ENCODE measurements around the gene CDK7.

CDK7 gene

DNA sequence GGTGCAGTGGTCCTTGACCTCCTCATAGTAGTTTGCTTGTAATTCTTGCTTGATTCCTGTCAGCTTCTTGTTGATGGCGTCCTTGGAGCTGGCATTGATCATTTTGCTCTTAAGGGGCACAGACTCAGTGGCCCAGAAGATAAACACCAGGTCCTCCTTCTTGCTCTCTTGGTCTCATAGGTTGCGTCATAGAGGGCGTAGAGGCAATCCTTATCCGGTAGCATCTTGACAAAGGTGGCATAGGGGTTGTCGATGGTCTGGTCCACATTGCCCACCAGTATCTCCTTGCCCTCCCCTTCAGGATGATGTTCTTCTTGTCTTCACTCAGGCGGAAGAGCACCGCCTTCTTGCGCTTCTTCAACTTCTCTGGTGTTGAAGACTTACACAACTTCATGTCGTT, 78.7 kb downstream of the CDK7 start:
- no peaks in the 10 kb centered on the region for H3K79me2 ChIP-seq (ENCODE audit: insufficient read depth, low read length)
- peaks cover 52% of the 10 kb centered on the region for H3K36me3 ChIP-seq (ENCODE audit: insufficient read depth, low read length)
- H2AFZ ChIP-seq (ENCODE audit: low read length): no peak overlapping the region
- H3F3A ChIP-seq (ENCODE audit: insufficient read depth, low read length): no peaks in the 10 kb centered on the region
- no peaks in the 10 kb centered on the region for H3K4me1 ChIP-seq (ENCODE audit: insufficient read depth, low read length, severe bottlenecking)
- H3K9me3 ChIP-seq (ENCODE audit: low read length): peaks cover 7% of the 10 kb centered on the region
- no peak overlapping the region for H3K9ac ChIP-seq (ENCODE audit: low read length)
- no peak overlapping the region for H3K4me2 ChIP-seq (ENCODE audit: low read length)
- H3K9me2 ChIP-seq (ENCODE audit: low read depth, low read length): no peaks in the 10 kb centered on the region
- no peaks in the 10 kb centered on the region for H3K27me3 ChIP-seq (ENCODE audit: insufficient read depth, low read length)
- no peak overlapping the region for H3K4me3 ChIP-seq (ENCODE audit: low read depth, low read length, poor library complexity, severe bottlenecking)
- H4K20me1 ChIP-seq (ENCODE audit: insufficient read depth, low read length): no peaks in the 10 kb centered on the region
- H3K27ac ChIP-seq (ENCODE audit: low read depth, low read length, poor library complexity, severe bottlenecking): no peak overlapping the region
- TF ChIP-seq EZH2 (IDR thresholded peaks at IDR 0.05; ENCODE audit: borderline replicate concordance, low read length): no peak
- TF ChIP-seq, protein P1, sequence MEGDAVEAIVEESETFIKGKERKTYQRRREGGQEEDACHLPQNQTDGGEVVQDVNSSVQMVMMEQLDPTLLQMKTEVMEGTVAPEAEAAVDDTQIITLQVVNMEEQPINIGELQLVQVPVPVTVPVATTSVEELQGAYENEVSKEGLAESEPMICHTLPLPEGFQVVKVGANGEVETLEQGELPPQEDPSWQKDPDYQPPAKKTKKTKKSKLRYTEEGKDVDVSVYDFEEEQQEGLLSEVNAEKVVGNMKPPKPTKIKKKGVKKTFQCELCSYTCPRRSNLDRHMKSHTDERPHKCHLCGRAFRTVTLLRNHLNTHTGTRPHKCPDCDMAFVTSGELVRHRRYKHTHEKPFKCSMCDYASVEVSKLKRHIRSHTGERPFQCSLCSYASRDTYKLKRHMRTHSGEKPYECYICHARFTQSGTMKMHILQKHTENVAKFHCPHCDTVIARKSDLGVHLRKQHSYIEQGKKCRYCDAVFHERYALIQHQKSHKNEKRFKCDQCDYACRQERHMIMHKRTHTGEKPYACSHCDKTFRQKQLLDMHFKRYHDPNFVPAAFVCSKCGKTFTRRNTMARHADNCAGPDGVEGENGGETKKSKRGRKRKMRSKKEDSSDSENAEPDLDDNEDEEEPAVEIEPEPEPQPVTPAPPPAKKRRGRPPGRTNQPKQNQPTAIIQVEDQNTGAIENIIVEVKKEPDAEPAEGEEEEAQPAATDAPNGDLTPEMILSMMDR (IDR thresholded peaks at IDR 0.05; ENCODE audit: low read length): no peak

DNA sequence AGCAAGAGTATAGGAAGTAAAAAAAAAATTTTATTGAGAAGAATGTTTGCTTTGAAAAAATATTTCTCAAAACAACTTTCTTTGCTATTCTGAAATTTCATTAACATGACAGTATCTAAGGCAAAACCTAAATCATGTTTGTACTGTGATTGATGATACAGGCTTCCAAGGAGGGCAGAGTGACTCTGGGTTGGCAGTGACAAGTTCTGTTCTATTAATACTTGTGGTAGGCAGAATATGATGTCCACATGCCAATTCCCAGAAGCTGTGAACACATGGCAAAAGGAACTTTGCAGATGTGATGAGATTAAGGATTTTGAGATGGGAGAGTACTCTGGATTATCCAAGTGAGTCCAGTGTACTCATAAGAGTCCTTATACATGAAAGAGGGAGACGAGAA, 81.3 kb downstream of the CDK7 start:
- H3K4me3 ChIP-seq (ENCODE audit: low read depth, low read length, poor library complexity, severe bottlenecking): no peak overlapping the region
- H3K9ac ChIP-seq (ENCODE audit: low read length): no peak overlapping the region
- no peak overlapping the region for H3K4me2 ChIP-seq (ENCODE audit: low read length)
- no peak overlapping the region for H3K27ac ChIP-seq (ENCODE audit: low read depth, low read length, poor library complexity, severe bottlenecking)
- H4K20me1 ChIP-seq (ENCODE audit: insufficient read depth, low read length): no peaks in the 10 kb centered on the region
- TF ChIP-seq EZH2 (IDR thresholded peaks at IDR 0.05; ENCODE audit: borderline replicate concordance, low read length): no peak
- TF ChIP-seq, protein P1 (IDR thresholded peaks at IDR 0.05; ENCODE audit: low read length): no peak
- no peaks in the 10 kb centered on the region for H3K79me2 ChIP-seq (ENCODE audit: insufficient read depth, low read length)
- no peaks in the 10 kb centered on the region for H3K27me3 ChIP-seq (ENCODE audit: insufficient read depth, low read length)
- no peak overlapping the region for H2AFZ ChIP-seq (ENCODE audit: low read length)
- H3K9me3 ChIP-seq (ENCODE audit: low read length): no peaks in the 10 kb centered on the region
- no peaks in the 10 kb centered on the region for H3K9me2 ChIP-seq (ENCODE audit: low read depth, low read length)
- no peaks in the 10 kb centered on the region for H3F3A ChIP-seq (ENCODE audit: insufficient read depth, low read length)
- H3K4me1 ChIP-seq (ENCODE audit: insufficient read depth, low read length, severe bottlenecking): no peaks in the 10 kb centered on the region
- peaks cover 32% of the 10 kb centered on the region for H3K36me3 ChIP-seq (ENCODE audit: insufficient read depth, low read length)

DNA sequence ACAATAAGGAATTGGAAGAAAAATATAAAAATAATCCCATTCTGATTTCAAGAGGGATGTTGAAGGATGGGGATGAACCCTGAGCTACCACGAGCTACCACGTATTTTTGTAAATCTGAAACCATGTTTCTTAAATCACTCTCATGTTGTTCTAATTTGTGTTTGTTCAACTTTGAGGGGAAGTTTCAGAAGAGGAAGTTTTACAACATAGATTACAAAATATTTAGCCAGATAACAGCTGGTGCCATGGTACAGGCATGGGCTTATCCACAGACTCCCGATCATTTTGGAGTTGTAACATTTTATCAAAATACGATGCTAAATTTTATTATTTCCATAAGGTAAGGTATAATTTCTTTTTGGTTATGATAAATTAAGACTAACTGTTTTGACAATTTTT, 82.7 kb downstream of the CDK7 start:
- H3K27me3 ChIP-seq (ENCODE audit: insufficient read depth, low read length): no peaks in the 10 kb centered on the region
- H3K27ac ChIP-seq (ENCODE audit: low read depth, low read length, poor library complexity, severe bottlenecking): no peak overlapping the region
- no peaks in the 10 kb centered on the region for H4K20me1 ChIP-seq (ENCODE audit: insufficient read depth, low read length)
- no peak overlapping the region for H2AFZ ChIP-seq (ENCODE audit: low read length)
- no peaks in the 10 kb centered on the region for H3K9me3 ChIP-seq (ENCODE audit: low read length)
- no peaks in the 10 kb centered on the region for H3K9me2 ChIP-seq (ENCODE audit: low read depth, low read length)
- no peak for TF ChIP-seq EZH2 (IDR thresholded peaks at IDR 0.05; ENCODE audit: borderline replicate concordance, low read length)
- TF ChIP-seq, protein P1 (IDR thresholded peaks at IDR 0.05; ENCODE audit: low read length): no peak
- H3K36me3 ChIP-seq (ENCODE audit: insufficient read depth, low read length): peaks cover 25% of the 10 kb centered on the region
- no peaks in the 10 kb centered on the region for H3F3A ChIP-seq (ENCODE audit: insufficient read depth, low read length)
- H3K4me1 ChIP-seq (ENCODE audit: insufficient read depth, low read length, severe bottlenecking): no peaks in the 10 kb centered on the region
- H3K79me2 ChIP-seq (ENCODE audit: insufficient read depth, low read length): no peaks in the 10 kb centered on the region
- no peak overlapping the region for H3K4me2 ChIP-seq (ENCODE audit: low read length)
- no peak overlapping the region for H3K9ac ChIP-seq (ENCODE audit: low read length)
- H3K4me3 ChIP-seq (ENCODE audit: low read depth, low read length, poor library complexity, severe bottlenecking): no peak overlapping the region
